Progenitor cell of endocrine pancreas (in vitro differentiated cells): ENCODE measurements around the gene NOD1. TPM values are rescaled to one million over a fixed set of nuclear protein-coding genes. Genes with fewer than 3 reads are reported as not detected.
"Not testable (repeated sequence)": the region's sequence is repeated elsewhere in the genome, so short reads cannot be mapped to it uniquely, and the experiment has no call there.

Source experiments
- DNase-seq: peaks from one replicate; pipeline ENCODE4 v3.0.0; 2021; ENCODE audit warnings: low spot score; ENCODE audit not compliant: unreplicated experiment
- H3K27ac Mint-ChIP-seq: 2 replicates; pipeline ENCODE4 v1.8.0; 2021; ENCODE audit warnings: mild to moderate bottlenecking, moderate library complexity, mixed read lengths
- H3K27me3 Mint-ChIP-seq: 2 replicates; pipeline ENCODE4 v1.8.0; 2021; ENCODE audit warnings: mixed read lengths
- H3K36me3 Mint-ChIP-seq: 2 replicates; pipeline ENCODE4 v1.8.0; 2022; ENCODE audit warnings: mixed read lengths; ENCODE audit not compliant: insufficient read depth
- H3K4me1 Mint-ChIP-seq: 2 replicates; pipeline ENCODE4 v1.8.0; 2021; ENCODE audit warnings: low read depth, mixed read lengths
- H3K4me3 Mint-ChIP-seq: 2 replicates; pipeline ENCODE4 v1.8.0; 2021; ENCODE audit warnings: low read depth, mild to moderate bottlenecking, moderate library complexity, mixed read lengths
- H3K9me3 Mint-ChIP-seq: 2 replicates; pipeline ENCODE4 v1.8.0; 2021; ENCODE audit warnings: low read depth, mixed read lengths
- CTCF ChIP-seq: fragments of 200-600 bp; sonication (generic); IDR thresholded peaks from one replicate; pipeline ENCODE4 v1.5.0; 2021; ENCODE audit warnings: antibody characterized with exemption, mild to moderate bottlenecking; ENCODE audit not compliant: unreplicated experiment
- total RNA-seq: library from RNA; stranded (reverse); gene quantifications from 2 replicates; pipeline ENCODE4 v1.2.1, GENCODE V29; 2021

NOD1 gene
- total RNA-seq, 1 donor from 2014 or later, result 2.9 TPM

GRCh38 chr7:30514177-30514576, 35.6 kb upstream of the NOD1 start:
- Mint-ChIP-seq H3K9me3 (no peaks in the 10 kb centered on the region), H3K4me1 (peaks cover 31% of the 10 kb centered on the region), H3K27ac (no peak overlapping the region), H3K36me3 (no peaks in the 10 kb centered on the region), H3K4me3 (no peak overlapping the region), H3K27me3 (no peaks in the 10 kb centered on the region)
- no peak for DNase-seq
- no peak for TF ChIP-seq CTCF

- H3K9me3 Mint-ChIP-seq, result no peaks in the 10 kb centered on the region
- no peaks in the 10 kb centered on the region for H3K36me3 Mint-ChIP-seq
- TF ChIP-seq CTCF, result no peak
- no peaks in the 10 kb centered on the region for H3K27me3 Mint-ChIP-seq
- no peak overlapping the region for H3K4me3 Mint-ChIP-seq
- H3K27ac Mint-ChIP-seq, result no peak overlapping the region
- H3K4me1 Mint-ChIP-seq, result peaks cover 30% of the 10 kb centered on the region
- DNase-seq, result no peak
These were observed 35.2 kb upstream of the NOD1 start for GRCh38 chr7:30513762-30514161.

GRCh38 chr7:30511973-30512662, 33.5 kb upstream of the NOD1 start:
- Mint-ChIP-seq H3K27me3 (no peaks in the 10 kb centered on the region), H3K36me3 (peaks cover 2% of the 10 kb centered on the region), H3K4me3 (no peak overlapping the region), H3K4me1 (peaks cover 24% of the 10 kb centered on the region), H3K9me3 (peaks cover 2% of the 10 kb centered on the region), H3K27ac (peak overlapping the region; percentile 3)
- TF ChIP-seq CTCF, result no peak
- no peak for DNase-seq

GRCh38 chr7:30511494-30511893, 32.9 kb upstream of the NOD1 start:
- DNase-seq, result no peak
- TF ChIP-seq CTCF, result no peak
- H3K4me1 Mint-ChIP-seq, result peaks cover 24% of the 10 kb centered on the region
- no peaks in the 10 kb centered on the region for H3K27me3 Mint-ChIP-seq
- H3K4me3 Mint-ChIP-seq, result no peak overlapping the region
- H3K9me3 Mint-ChIP-seq, result peaks cover 2% of the 10 kb centered on the region
- H3K27ac Mint-ChIP-seq, result no peak overlapping the region
- peaks cover 2% of the 10 kb centered on the region for H3K36me3 Mint-ChIP-seq

- no peak overlapping the region for H3K27ac Mint-ChIP-seq
- no peak for DNase-seq
- H3K27me3 Mint-ChIP-seq, result no peaks in the 10 kb centered on the region
- peaks cover 6% of the 10 kb centered on the region for H3K9me3 Mint-ChIP-seq
- H3K36me3 Mint-ChIP-seq, result peaks cover 2% of the 10 kb centered on the region
- H3K4me1 Mint-ChIP-seq, result peaks cover 26% of the 10 kb centered on the region
- peak; percentile 84 for TF ChIP-seq CTCF
- H3K4me3 Mint-ChIP-seq, result no peak overlapping the region
These were observed 31.8 kb upstream of the NOD1 start for GRCh38 chr7:30510124-30511075.

GRCh38 chr7:30509171-30509857, 30.7 kb upstream of the NOD1 start:
- not testable (repeated sequence) for H3K9me3 Mint-ChIP-seq, H3K27me3 Mint-ChIP-seq, H3K27ac Mint-ChIP-seq, H3K36me3 Mint-ChIP-seq, DNase-seq, H3K4me3 Mint-ChIP-seq
- peaks cover 28% of the 10 kb centered on the region for H3K4me1 Mint-ChIP-seq

- not testable (repeated sequence) for H3K36me3 Mint-ChIP-seq, H3K27ac Mint-ChIP-seq, DNase-seq, H3K9me3 Mint-ChIP-seq, H3K4me3 Mint-ChIP-seq, H3K27me3 Mint-ChIP-seq
- peaks cover 33% of the 10 kb centered on the region for H3K4me1 Mint-ChIP-seq
These were observed 28.8 kb upstream of the NOD1 start for GRCh38 chr7:30507346-30507900.
